GM10266 (cell line): Measurements from ENCODE around the gene NFIA.

ENCODE experiments used
- DNase-seq: peaks from one replicate; pipeline ENCODE4 v3.0.0; 2012; ENCODE audit errors: extremely low spot score
- TF ChIP-seq, protein P1 (sequence below): IDR thresholded peaks from 2 replicates; pipeline ENCODE4 v1.5.1; 2012; ENCODE audit warnings: mild to moderate bottlenecking, low read depth; ENCODE audit not compliant: control insufficient read depth, insufficient read depth; ENCODE audit errors: missing control alignments

NFIA gene

DNA sequence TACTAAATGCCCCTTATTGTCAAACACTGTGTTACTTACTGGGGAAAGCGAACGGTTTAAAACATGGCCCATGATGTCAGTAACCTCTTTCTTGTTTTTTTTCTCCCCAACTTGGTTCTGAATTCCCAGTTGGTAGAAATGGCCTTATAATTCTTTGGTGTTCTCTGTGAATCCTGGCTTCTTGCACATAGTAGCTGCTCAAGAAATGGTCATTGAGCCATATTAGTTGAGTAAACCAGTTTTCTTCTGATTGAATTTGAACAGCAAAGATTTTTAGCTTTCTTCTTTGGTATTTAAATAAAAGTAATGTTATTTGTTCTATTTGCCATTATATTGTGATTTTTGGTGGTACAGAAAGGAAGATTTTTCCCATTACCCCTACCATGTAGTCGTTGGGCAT is 87.3 kb downstream of the NFIA start:
- TF ChIP-seq, protein P1, sequence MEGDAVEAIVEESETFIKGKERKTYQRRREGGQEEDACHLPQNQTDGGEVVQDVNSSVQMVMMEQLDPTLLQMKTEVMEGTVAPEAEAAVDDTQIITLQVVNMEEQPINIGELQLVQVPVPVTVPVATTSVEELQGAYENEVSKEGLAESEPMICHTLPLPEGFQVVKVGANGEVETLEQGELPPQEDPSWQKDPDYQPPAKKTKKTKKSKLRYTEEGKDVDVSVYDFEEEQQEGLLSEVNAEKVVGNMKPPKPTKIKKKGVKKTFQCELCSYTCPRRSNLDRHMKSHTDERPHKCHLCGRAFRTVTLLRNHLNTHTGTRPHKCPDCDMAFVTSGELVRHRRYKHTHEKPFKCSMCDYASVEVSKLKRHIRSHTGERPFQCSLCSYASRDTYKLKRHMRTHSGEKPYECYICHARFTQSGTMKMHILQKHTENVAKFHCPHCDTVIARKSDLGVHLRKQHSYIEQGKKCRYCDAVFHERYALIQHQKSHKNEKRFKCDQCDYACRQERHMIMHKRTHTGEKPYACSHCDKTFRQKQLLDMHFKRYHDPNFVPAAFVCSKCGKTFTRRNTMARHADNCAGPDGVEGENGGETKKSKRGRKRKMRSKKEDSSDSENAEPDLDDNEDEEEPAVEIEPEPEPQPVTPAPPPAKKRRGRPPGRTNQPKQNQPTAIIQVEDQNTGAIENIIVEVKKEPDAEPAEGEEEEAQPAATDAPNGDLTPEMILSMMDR: no peak
- no peak for DNase-seq

DNA sequence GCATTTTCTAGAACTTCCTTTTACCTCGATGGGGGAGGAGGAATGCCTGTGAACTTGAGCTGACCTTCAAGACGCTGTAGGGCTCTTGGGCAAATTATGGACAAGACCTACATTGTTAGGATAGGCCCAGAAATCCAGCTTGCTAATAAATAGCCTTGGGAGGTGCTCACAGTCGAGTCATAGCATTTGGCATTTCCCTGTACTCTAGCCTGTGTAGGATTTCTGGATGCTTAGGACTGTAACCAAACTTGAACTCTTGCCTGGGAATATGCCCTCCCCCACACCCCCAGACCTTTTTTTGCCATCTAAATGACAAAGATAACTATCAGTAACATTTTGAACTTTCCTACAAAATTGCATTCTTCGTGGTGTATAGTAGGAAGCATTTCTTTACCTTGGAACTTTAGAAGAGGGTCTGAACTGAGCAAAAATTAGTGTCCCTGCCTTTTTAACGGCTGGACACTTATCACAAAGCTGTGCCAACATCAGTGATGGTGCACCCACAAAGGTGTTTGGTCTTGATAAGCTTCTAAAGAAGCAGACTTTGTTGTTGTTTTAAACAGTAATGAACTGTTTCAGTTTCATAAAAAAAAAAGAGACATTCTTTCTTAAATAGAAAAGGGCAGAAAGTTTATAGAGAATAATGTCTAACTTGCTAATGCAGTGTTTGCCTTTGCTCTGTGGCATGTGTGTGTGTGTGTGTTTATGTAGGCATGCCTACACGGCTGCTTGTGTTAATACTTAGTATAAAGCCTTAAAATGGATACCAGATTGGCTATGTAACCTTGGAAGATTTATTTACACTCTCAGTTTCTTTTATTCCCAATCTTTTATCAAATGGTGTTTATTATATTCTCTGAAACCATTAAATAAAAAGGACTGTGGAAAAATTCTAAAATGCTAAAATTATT is 88.2 kb downstream of the NFIA start:
- no peak for DNase-seq
- TF ChIP-seq, protein P1: no peak

DNA sequence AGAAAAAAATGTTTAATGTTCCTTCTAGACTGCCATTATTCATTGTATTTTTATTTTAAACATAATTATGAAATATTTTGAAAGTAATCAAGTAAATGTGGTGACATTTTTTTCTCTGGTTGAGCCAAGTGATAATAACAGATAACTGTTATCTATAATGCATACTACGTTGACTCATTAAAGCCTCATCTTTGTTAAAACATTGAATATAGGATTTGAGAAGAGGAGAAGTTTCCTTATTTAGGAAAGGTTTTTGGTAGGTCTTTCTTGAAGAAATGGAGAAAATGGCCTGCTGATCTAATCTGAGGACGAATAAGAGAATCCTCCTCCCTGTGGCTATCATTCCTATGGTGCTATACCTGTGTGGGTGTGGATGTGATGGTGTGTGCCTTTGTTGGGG is 89.0 kb downstream of the NFIA start:
- TF ChIP-seq, protein P1: no peak
- DNase-seq: no peak

DNA sequence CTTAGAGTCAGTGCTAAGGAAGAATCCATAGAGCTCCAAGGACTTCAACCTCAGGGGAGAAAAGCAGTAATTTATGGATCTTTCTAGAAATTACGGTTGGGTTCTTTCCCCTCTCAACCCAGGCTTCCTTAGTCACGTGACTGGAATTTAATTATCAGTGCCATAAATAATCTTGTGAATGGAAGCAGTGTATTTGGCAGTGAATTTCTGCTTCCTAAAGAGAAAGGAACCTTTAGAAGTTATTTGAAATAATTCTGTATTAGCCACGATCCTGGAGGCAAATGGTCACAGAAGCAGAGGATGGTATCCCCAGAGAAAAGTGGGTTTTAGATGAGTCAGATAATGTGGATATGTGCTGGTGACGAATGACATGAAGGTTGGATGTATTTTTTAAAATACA is 89.6 kb downstream of the NFIA start:
- TF ChIP-seq, protein P1: no peak
- no peak for DNase-seq

DNA sequence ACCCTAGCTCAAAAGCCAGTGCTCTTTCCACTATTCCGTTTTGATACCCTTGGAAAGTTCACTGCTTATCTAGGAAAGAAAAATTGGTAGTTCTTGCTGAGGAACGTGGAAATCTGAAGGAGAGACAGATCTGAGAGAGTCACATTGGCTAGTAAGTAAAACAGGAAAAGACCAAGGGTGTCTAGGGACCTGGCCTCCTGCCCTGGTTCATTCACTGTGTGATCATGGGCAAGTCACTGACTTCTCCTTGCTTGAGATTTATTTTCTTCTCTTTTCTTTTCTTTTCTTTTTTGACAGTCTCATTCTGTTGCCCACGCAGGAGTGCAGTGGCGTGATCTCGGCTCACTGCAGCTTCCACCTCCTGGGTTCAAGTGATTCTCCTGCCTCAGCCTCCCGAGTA is 90.8 kb downstream of the NFIA start:
- TF ChIP-seq, protein P1: no peak
- no peak for DNase-seq

DNA sequence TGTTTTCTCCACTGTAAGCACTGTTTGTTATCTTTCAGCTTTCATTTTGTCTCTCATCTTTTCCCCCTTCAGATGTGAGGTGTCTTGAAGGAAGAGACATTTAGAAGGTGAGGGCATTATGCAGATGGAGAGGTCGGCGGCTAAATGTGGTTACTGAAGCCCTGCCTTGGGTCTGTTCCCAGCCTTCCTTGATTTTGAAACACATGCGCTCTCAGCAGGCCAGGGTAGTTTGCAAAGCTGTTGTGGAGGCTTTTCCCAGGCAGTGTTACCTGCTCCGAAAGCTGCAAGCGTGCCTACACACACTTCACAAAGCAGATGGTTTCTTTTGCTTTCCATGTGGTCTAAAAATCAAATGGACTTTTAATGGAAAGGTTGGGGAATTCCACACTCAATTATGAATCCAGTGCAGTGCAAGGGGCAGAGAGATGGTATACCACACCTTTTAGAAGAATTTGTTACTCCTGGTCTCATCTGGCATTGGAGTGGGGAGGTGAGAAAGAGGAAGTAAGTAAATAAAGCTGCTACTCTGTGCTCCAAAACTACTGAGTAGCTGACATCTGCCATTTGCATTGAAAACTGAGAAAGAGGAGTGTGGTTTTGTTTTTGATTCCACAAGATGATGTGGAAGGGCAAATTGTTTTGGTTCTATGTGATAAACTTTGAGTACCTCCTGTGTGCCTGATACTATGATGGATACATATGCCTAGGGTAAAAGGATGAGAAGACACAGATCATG is 91.9 kb downstream of the NFIA start:
- TF ChIP-seq, protein P1: no peak

DNA sequence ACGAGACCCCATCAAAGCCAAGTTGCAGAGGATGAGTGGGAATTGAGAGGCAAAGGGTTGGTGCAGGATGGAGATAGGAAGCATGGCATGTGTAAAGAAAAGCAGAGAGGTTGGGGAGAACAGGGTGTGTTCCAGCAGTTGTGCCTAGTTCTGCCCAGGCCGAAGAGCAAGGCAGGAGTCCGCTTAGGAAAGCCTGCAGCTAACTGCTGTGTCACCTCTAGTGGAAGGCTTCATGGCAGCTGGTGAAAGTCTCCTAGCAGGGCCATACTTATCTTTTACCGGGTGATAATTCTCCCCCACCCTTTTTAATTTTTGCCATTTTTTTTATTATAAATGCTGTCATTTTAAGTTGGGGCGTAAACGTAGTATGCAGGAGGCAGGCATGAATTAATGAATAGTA is 93.6 kb downstream of the NFIA start:
- TF ChIP-seq, protein P1: no peak
- DNase-seq: no peak

More for the DNA sequence above, 91.9 kb downstream of the NFIA start:
- no peak for DNase-seq
